GM12872 (cell line): ENCODE data around the gene SCARF2.

ENCODE experiments used
- CTCF ChIP-seq: IDR thresholded peaks from 3 replicates; pipeline ENCODE4 v1.5.1; 2011; ENCODE audit warnings: low read depth, mild to moderate bottlenecking, low read length, moderate library complexity; ENCODE audit not compliant: insufficient read depth

Gene SCARF2

GRCh38 chr22:20402960-20403778 lies 34.5 kb downstream of the SCARF2 start:
- TF ChIP-seq CTCF = no peak

GRCh38 chr22:20401376-20402014 lies 36.1 kb downstream of the SCARF2 start:
- TF ChIP-seq CTCF = no peak

GRCh38 chr22:20400606-20401375 lies 36.8 kb downstream of the SCARF2 start:
- no peak for TF ChIP-seq CTCF

- no peak for TF ChIP-seq CTCF
Observed at GRCh38 chr22:20399866-20400605, 37.6 kb downstream of the SCARF2 start.

GRCh38 chr22:20398420-20398819 lies 39.2 kb downstream of the SCARF2 start:
- TF ChIP-seq CTCF = no peak

- TF ChIP-seq CTCF = no peak
Observed at GRCh38 chr22:20397498-20397897, 40.1 kb downstream of the SCARF2 start.

GRCh38 chr22:20396639-20397038 lies 41.0 kb downstream of the SCARF2 start:
- no peak for TF ChIP-seq CTCF
